ENCODE measurements around the gene RDX. TPM values are rescaled to one million over a fixed set of nuclear protein-coding genes. Genes with fewer than 3 reads are reported as not detected.

Gene RDX
- total RNA-seq, 1 donor from 2014 or later = 82.1 TPM

GRCh38 chr11:110131386-110132123, 164.9 kb downstream of the RDX start:
- DNase-seq (ENCODE audit: low read depth in 2 of 2) = no peak

DNA sequence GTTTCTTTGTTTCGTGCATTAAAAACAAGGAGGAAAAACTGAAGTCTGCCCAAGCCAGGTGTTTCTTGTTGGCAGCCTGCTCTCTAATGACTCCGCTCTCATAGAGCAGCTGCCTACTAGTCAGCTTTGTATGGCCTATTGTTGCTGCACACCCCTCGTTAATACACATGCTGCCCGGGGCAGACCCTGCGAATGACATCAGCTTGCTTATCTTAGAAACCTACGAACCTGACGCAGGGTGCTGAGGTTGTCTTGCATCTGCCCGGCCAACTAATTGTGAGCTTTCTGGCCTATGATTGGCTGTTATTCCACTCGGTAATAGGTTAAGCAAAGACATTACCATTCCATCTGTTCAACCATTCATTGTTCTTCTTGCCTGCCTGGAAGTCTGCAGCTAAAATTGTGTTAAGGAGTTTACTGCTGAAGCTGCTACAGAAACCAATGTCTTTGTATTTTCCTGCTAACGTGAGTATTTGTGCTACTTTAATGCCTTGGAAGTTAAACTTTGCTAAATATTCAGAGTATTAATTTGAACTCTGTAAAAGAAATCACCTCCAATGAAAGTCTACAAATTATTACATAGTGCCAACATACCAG, 165.7 kb downstream of the RDX start:
- peak in 1 of 2 donors; percentile 68 for DNase-seq (ENCODE audit: low read depth in 2 of 2)

DNA sequence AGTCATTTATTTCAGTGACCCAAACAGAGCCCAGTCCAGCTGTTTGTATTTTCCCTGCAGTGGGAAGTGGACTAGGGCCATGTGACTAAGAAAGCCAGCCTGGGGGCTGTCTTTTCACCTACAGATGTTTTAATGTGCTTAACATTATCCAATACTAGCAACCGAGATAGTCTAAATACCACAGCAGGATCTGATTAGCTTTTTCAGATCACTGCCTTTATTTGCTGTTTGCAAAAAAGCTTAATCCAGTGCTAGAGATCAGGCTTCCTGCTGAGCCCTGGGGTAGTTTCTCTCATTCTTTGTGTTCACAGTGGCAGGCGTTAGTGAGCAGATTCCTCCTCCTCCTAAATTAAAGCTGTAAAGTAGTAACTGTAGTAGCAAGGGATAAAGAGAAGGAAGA, 168.3 kb downstream of the RDX start:
- no peak for DNase-seq (ENCODE audit: low read depth in 2 of 2)

GRCh38 chr11:110126936-110127335, 169.5 kb downstream of the RDX start:
- DNase-seq (ENCODE audit: low read depth in 2 of 2) = no peak

- peak in 1 of 2 donors; percentile 45 for DNase-seq (ENCODE audit: low read depth in 2 of 2)
Observed at GRCh38 chr11:110125632-110126031, 170.8 kb downstream of the RDX start.

Other genes with a start within 250 kb of the RDX start
- gene ZC3H12C, start 203.2 kb downstream of the RDX start, total RNA-seq = 10.5 and 13.7 TPM in 2 replicates
- gene FDX1, start 133.3 kb upstream of the RDX start, total RNA-seq = 8.3 and 8.5 TPM in 2 replicates

Data from lung microvascular endothelial cell (primary cell).